ENCODE measurements around the gene MAB21L4.
"Not testable (repeated sequence)": the region's sequence is repeated elsewhere in the genome, so short reads cannot be mapped to it uniquely, and the experiment has no call there.

Gene MAB21L4

GRCh38 chr2:240855670-240856069 is 40.3 kb downstream of the MAB21L4 start:
- no peak for DNase-seq

- DNase-seq, result no peak
Observed at GRCh38 chr2:240852671-240853314, 43.2 kb downstream of the MAB21L4 start.

GRCh38 chr2:240851078-240851991 is 44.6 kb downstream of the MAB21L4 start:
- peak; percentile 35 for DNase-seq

- no peak for DNase-seq
Observed at GRCh38 chr2:240850756-240851077, 45.2 kb downstream of the MAB21L4 start.

- DNase-seq, result no peak
Observed at GRCh38 chr2:240850026-240850425, 45.9 kb downstream of the MAB21L4 start.

GRCh38 chr2:240848900-240849680 is 46.9 kb downstream of the MAB21L4 start:
- DNase-seq, result no peak

GRCh38 chr2:240847817-240848216 is 48.1 kb downstream of the MAB21L4 start:
- no peak for DNase-seq

- DNase-seq, result no peak
Observed at GRCh38 chr2:240846873-240847595, 48.9 kb downstream of the MAB21L4 start.

- DNase-seq, result not testable (repeated sequence)
Observed at GRCh38 chr2:240846309-240846708, 49.6 kb downstream of the MAB21L4 start.

GRCh38 chr2:240840435-240841060 is 55.4 kb downstream of the MAB21L4 start:
- DNase-seq, result peak; percentile 9

GRCh38 chr2:240839152-240840143 is 56.5 kb downstream of the MAB21L4 start:
- DNase-seq, result no peak

- no peak for DNase-seq
Observed at GRCh38 chr2:240837621-240838020, 58.3 kb downstream of the MAB21L4 start.

- no peak for DNase-seq
Observed at GRCh38 chr2:240836781-240837467, 59.0 kb downstream of the MAB21L4 start.

All from NCI-H2029 treated with DMSO at 0.1 percent for 48 hours (cell line).